Prostate gland (tissue), 2 donors: ENCODE measurements around the gene ZNF148.

ENCODE experiments used
- CTCF ChIP-seq, 4 experiments: fragments of 200-600 bp in 2 of 4; fragments of 450-650 bp in 2 of 4; sonication (generic) in 2 of 4; IDR thresholded peaks; 1 replicate in 3 of 4; 2 replicates in 1 of 4; pipeline ENCODE4 v1.5.1; 2016 to 2019; ENCODE audit warnings: antibody characterized with exemption in 4 of 4, mild to moderate bottlenecking in 2 of 4, moderate library complexity in 2 of 4
- POLR2A ChIP-seq: fragments of 450-650 bp; IDR thresholded peaks from one replicate; pipeline ENCODE4 v1.6.1; 2016; ENCODE audit warnings: antibody characterized with exemption, mild to moderate bottlenecking

GRCh38 chr3:125389282-125389681, 14.2 kb upstream of the ZNF148 start:
- TF ChIP-seq POLR2A (no peak), CTCF (IDR thresholded peaks at IDR 0.05) (no peak)
